Stimulated activated CD8-positive, alpha-beta memory T cell treated with anti-CD3 and anti-CD28 coated beads, Interleukin-12 subunit alpha, Interleukin-12 subunit beta, amount 100 ng/mL, for 1 hour (primary cell): ENCODE measurements around the gene SERPINH1.

Experiments
- DNase-seq: peaks from one replicate; pipeline ENCODE4 v3.0.0-alpha.2; 2020; ENCODE audit warnings: low read depth

Gene SERPINH1

DNA sequence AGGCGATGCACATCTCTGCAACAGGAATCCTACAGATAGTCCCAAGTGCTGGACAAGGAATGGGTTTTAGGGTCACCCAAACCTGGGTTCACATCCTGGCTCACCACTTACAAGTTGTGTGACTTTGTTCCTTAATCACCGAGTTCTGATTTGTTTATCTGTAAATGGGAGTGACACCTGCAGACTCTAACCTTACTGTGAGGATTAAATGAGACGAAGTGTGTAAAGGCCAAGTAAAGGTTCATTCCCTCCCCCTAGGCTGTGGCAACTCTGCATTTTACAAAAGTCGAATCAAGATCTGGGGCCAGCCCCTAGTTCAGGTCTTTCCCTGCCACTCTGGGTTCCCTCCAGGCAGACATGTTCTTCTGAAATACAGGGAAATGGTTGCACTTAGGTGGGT, 34.9 kb downstream of the SERPINH1 start:
- DNase-seq = no peak

DNA sequence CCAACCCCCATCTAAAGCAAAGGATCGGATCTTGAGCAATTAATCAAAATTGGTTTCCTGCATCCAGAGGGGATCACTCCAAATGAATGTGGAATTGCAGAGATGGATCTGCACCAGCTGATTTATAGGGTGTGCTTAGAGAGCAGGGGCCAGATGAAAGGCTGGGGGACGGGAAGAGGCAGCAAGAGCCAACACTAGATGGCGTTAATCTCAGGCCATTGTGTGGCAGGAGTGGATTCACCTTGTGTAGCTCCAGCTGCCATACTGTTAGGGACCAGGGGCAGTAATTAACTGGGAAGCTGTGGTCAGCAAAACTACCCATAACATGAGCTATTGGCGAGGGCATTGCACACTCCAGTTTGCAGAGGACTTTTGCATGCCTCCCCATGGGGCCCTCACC, 35.6 kb downstream of the SERPINH1 start:
- no peak for DNase-seq

DNA sequence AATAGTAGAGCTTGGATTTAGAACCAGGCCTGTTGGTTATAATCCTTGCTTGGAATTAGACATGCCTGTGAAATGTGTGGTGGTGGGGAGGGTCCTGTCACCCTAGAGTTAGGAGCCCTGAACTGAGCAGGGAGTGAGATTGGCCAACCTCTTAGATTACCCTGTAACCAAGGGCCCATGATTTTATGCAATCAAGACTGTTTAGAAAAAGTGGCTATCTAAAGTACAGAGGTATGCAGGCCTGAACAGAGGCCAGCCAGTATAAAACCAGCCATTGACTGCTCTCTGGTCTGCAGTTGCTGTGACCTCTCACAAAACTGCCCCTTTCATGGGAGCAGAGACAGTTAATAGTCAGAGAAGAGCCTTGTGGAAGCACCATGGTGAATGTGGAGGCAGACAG, 36.2 kb downstream of the SERPINH1 start:
- no peak for DNase-seq

DNA sequence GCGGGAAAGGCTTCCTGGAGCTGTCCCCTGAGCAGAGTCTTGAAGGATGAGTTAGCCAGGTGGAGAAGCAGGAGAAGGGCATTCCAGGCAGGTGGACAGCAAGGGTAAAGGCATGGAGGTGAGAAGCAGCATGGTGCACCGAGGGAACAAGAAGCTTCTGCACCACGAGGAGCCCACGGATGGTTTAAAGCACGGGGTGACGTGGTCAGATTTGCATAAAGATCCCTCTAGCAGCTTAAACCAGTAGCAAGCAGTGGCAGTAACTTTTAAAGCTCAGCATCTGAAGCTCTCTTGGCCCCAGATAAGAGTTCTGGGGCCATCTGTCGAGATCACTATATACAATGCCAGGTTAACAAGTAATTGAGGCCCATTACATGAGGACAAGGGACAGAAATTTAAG, 36.8 kb downstream of the SERPINH1 start:
- DNase-seq = no peak

DNA sequence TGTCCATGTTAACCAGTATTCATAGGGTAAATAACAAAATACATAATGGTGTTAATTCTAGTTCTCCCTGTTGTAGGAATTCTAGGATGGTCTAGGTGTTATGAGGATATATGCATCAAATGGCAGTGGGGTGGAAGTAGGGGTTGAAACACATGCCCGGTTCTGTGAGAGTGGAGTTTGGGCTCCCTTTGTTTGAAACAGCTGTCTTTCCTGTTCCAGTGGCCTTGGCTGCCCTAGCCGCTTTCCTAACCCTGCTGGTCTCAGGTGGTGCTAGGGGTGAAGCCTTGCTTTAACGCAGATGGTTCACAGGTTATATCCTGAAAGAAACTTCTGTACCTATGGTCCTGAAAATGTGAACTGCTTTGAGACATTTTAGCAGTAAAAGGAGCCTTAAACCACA, 38.3 kb downstream of the SERPINH1 start:
- DNase-seq = no peak

DNA sequence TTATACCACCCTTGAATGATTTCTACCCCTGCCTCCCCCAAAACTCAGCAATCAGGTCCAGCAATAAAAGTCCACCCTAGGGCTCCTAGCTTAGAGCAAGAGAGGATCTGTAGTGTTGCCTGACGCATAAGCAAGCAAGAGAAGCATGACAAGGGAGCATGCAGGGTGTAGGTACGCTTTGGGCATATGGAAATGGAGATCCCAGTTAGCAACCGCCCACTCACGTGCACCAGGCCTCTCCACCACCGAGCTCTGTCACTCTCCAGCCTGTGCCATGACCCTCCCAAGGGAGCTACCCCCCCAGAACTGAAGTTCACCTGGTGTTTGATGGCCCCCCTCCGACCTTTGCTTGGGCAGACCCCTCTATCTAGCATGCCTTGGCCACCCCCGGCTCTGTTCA, 39.4 kb downstream of the SERPINH1 start:
- no peak for DNase-seq

DNA sequence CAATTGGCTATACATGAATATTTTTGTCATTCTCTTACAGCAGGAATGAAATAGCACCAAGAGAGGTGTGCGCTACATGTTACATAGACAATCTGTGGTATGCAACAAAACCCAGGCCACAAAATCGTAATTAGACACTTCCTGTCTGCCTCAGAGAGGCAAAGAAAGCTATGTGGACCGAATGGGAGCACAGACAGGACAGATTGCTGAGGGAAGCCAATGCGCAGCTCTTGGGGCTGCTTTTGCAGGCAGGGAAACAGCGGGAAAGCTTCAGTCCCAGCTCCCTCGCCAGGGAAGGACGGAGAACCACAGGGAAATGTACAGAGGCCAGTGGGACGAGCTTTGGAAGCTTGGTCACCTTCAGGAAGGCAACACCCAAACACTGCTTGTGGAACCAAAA, 40.9 kb downstream of the SERPINH1 start:
- DNase-seq = no peak

DNA sequence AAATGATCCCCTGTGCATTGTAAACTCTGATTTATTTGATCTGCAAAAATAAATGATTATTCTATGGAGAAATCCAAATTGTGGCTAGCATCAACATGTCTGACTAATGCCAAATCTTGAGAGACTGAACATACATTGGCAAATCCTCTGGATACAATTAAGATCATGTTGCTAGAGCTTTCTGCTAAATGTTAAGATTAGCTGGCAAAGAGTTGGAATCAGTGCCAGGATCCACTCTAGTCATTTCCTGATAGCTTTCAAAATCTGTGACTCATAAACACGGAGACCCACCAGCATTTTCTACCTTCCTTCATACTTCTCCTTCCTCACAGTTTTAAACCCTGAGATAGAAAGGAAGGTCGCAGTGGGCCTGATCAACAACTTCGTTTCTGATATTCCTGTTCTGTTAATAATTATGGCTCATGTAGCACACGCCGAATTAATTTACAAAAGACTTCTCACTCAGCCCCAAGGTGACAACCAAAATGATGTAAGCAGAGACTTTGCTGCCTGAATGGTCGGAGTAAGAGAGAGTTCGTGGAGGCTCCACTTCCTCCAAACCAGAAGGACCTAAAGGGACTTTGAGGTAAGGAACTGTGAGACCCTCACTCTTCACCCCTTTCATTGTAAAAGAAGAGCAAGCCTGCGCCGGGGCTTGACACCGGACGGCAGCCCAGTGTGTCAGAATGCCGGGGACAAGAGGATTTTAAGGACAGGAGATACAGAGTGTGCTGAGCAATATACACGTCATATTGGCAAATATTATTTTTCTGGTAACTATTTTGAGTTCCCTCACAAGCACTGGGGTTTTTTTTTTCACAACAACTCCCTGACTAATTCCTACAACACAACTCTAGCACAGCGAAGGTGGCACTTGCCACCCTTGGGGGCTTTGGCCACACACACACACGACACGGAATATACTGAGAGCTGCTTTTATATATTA, 42.0 kb downstream of the SERPINH1 start:
- no peak for DNase-seq

DNA sequence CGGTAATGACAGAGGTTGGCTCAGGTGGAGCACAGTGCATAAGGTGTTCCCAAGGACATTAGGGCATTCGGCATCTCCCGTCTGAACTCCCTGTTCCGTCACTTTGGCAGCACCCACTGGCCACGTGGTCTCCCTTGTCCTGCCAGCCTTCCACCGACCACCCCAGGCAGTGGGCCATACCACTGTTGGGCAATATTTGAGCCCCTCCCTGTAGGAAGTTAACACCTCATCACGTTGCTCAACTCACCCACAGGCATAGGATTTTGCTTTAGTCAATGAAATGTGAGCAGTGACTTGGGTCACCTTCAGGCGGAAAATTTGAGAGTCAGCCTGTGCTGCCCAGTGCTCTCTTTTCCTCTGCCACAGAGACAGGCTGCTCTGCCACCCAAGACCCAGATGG, 44.0 kb downstream of the SERPINH1 start:
- DNase-seq = no peak

DNA sequence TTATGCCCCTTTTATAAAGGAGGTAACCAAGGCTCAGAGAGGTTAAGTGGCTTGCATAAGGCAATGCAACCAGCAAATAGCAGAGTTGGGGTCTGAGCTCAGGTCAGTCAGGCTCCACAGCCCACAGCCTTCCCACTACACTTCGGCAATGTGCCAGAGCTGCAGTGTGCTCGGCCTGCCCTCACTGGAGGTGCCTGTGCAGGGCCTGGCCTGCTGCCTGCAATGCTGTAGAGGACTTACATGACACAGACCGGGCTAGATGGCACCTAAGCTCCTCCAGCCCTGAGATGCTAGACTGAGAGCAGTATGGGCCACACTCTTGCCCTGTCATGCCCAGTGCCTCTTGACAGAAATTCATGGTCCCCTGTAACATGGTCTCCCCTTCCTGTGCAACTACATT, 49.8 kb downstream of the SERPINH1 start:
- no peak for DNase-seq

DNA sequence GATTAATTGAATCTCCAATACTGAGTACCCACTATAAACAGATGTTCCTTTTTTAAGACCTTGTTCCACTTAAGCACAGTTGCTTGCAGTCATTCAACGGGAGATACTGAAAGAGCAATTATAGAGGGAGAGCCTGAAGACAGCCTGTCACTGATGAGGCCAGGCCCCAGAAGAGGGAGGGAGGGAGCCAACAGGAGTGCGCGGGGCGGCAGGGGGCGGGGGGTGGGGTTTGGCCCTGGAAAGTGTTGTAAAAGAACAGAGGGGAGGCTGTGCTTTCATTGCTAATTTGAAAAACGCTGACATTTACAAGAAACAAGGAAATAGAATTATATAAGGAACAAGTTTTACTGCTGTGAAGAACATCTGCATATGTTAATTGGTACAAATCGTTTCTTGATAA, 53.7 kb downstream of the SERPINH1 start:
- DNase-seq = no peak

DNA sequence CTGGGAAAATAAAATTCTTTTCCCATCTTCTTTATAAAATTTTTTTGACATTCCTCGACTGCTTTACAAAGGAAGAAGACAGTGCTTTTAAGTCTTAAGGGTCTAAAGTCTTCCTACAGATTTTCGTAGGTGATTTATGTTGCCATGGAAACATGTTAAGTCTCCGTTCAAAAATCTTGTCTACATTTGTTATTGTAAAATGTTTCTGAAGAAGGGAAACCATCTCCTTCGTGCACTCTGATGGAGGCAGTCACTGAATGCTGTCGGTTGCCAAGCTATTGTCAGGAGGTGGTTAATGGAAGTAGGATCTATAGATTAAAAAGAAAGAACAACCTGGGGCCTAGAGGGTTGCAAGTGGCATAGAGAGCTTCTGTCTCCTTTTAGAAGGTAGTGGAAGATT, 54.2 kb downstream of the SERPINH1 start:
- no peak for DNase-seq
